ENCODE results near the gene PITPNC1. TPM values are rescaled to one million over a fixed set of nuclear protein-coding genes. Genes with fewer than 3 reads are reported as not detected.
"Not testable (repeated sequence)": the region's sequence is repeated elsewhere in the genome, so short reads cannot be mapped to it uniquely, and the experiment has no call there.

The PITPNC1 gene
- total RNA-seq, 4 donors from 2014 or later, result 4.1 to 45.1 (median 8.7) TPM

DNA sequence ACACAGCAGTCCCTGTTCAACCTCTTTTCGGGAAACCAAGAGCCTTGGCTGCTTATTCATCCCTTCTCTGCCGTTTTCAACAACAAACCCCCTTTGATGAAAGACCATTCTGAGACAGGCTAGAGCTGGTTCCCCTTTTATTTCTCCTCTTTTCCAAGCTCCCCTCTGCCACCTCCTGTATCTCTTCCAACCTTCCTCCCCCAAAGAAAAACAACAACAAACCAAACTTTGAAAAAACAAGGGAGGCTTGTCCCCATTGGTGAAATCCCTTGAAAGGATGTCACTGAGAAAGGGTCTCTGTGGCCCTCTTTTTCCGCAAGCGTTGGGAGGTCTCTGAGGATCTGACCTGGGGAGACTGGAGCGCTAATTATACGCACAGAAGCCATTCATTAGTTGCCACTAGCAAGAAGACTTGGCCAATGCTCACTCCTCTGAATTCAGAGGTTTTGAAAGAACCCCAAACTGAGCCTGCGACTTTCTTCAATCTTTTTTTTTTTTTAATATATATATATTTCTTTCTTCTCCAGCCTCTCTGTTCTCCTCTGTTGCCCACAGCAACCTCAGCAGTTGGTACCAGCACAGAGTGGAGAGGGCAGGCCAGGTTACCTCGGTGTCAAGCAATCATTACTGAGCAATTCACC lies 101.4 kb downstream of the PITPNC1 start:
- H3K4me1 ChIP-seq, result no peaks in the 10 kb centered on the region
- peak overlapping the region in 1 of 2 donors; percentile 65 for H3K27ac ChIP-seq
- no peaks in the 10 kb centered on the region for H3K27me3 ChIP-seq
- intact Hi-C loops (cut with DNase I; ENCODE audit: low total_unique reads), result no loop called here
- DNase-seq, result no peak
- H3K36me3 ChIP-seq, result no peaks in the 10 kb centered on the region
- no peaks in the 10 kb centered on the region for H3K9me3 ChIP-seq
- TF ChIP-seq CTCF (IDR thresholded peaks at IDR 0.05), result no peak
- TF ChIP-seq POLR2A (IDR thresholded peaks at IDR 0.05), result no peak
- no peak overlapping the region for H3K4me3 ChIP-seq

- Histone ChIP-seq H3K27ac (no peak overlapping the region), H3K36me3 (no peaks in the 10 kb centered on the region), H3K9me3 (no peaks in the 10 kb centered on the region), H3K4me3 (no peak overlapping the region), H3K4me1 (no peaks in the 10 kb centered on the region), H3K27me3 (no peaks in the 10 kb centered on the region)
- DNase-seq, result no peak
- TF ChIP-seq CTCF (IDR thresholded peaks at IDR 0.05) (no peak), POLR2A (IDR thresholded peaks at IDR 0.05) (no peak)
- intact Hi-C loops (cut with DNase I; ENCODE audit: low total_unique reads), result no loop called here
Observed at GRCh38 chr17:67479148-67479547, 102.1 kb downstream of the PITPNC1 start.

DNA sequence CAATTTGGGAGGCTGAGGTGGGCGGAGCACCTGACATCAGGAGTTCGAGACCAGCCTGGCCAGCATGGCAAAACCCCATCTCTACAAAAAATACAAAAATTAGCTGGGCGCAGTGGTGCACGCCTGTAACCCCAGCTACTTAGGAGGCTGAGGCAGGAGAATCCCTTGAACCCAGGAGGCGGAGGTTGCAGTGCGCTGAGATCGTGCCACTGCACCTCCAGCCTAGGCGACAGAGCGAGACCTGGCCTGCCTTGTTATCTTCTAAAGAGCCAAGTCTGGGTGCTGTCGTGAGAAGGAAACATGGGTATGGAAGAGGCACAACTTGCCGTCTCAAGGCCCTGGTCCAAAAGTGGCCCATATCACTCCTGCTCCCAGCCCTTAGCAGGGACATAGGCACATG lies 103.9 kb downstream of the PITPNC1 start:
- H3K36me3 ChIP-seq; intact Hi-C loops (cut with DNase I; ENCODE audit: low total_unique reads); H3K27me3 ChIP-seq; H3K27ac ChIP-seq; H3K4me3 ChIP-seq; H3K4me1 ChIP-seq; H3K9me3 ChIP-seq; DNase-seq: not testable (repeated sequence)

GRCh38 chr17:67481808-67482207 lies 104.7 kb downstream of the PITPNC1 start:
- intact Hi-C loops (cut with DNase I; ENCODE audit: low total_unique reads), result no loop called here
- H3K27me3 ChIP-seq, result no peaks in the 10 kb centered on the region
- H3K4me1 ChIP-seq, result no peaks in the 10 kb centered on the region
- no peaks in the 10 kb centered on the region for H3K36me3 ChIP-seq
- no peak for DNase-seq
- TF ChIP-seq CTCF (IDR thresholded peaks at IDR 0.05), result no peak
- TF ChIP-seq POLR2A (IDR thresholded peaks at IDR 0.05), result no peak
- H3K9me3 ChIP-seq, result no peaks in the 10 kb centered on the region
- peak overlapping the region in 1 of 2 donors; percentile 22 for H3K27ac ChIP-seq
- H3K4me3 ChIP-seq, result no peak overlapping the region

DNA sequence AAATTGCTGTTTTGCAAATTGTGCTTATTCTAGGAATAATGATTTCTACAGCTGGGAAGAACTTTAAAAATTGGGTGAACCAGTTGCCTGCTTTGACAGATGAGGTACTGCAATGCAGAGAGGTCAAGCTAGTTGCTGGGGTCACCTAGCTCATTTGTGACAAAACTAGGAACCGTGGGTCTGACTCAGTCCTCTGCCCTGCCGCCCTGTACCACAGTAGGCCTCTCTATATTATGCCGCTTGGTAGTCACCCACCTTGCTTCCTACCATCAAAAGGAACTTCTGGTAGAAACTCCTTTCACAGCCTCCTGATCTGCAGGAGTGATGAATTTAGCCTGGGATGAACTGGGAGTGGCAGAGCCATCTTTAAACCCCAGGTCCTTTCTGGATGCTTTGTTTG lies 105.7 kb downstream of the PITPNC1 start:
- no peak overlapping the region for H3K4me3 ChIP-seq
- no peak for TF ChIP-seq CTCF (IDR thresholded peaks at IDR 0.05)
- TF ChIP-seq POLR2A (IDR thresholded peaks at IDR 0.05), result no peak
- H3K9me3 ChIP-seq, result no peaks in the 10 kb centered on the region
- intact Hi-C loops (cut with DNase I; ENCODE audit: low total_unique reads), result no loop called here
- H3K27ac ChIP-seq, result no peak overlapping the region
- DNase-seq, result no peak
- no peaks in the 10 kb centered on the region for H3K27me3 ChIP-seq
- H3K4me1 ChIP-seq, result no peaks in the 10 kb centered on the region
- H3K36me3 ChIP-seq, result no peaks in the 10 kb centered on the region

DNA sequence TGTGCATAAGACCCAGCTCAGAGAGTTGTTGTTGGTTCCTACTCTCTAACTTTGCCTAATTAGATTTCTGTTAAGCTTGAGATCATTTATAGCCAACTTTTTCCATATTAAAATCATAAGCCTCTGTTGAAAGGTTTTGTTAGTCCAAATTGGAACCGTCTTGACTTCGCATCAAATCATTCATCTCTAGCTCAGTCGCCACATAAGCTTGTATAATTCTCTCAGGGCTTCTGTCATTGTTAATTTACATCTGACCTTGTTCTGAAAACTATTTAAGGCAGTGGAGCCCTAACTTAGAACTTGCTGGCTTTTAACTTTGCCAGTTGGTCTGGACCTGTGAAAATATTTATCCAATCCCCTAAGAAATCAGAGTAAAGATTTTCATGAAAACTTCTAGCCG lies 107.2 kb downstream of the PITPNC1 start:
- Histone ChIP-seq H3K9me3 (no peaks in the 10 kb centered on the region), H3K4me3 (no peak overlapping the region), H3K27me3 (no peaks in the 10 kb centered on the region), H3K4me1 (no peaks in the 10 kb centered on the region), H3K27ac (no peak overlapping the region), H3K36me3 (no peaks in the 10 kb centered on the region)
- intact Hi-C loops (cut with DNase I; ENCODE audit: low total_unique reads), result no loop called here
- no peak for TF ChIP-seq POLR2A (IDR thresholded peaks at IDR 0.05)
- no peak for TF ChIP-seq CTCF (IDR thresholded peaks at IDR 0.05)
- no peak for DNase-seq

Measured in uterus (tissue), 4 donors.